Upper lobe of right lung (tissue), 1 donor: ENCODE data around the gene ILK. TPM values are rescaled to one million over a fixed set of nuclear protein-coding genes. Genes with fewer than 3 reads are reported as not detected.
A peak's percentile ranks its signal among the peaks of the same experiment; 100 is the strongest.

Source experiments
- ATAC-seq: fragments of 200-7000 bp; cut with Tn5 transposase; one replicate; pipeline ENCODE4 v1.9.1; 2020; ENCODE audit warnings: mild to moderate bottlenecking, moderate library complexity
- DNase-seq: peaks from one replicate; pipeline ENCODE4 v3.0.0-alpha.2; 2020
- H3K27ac ChIP-seq: fragments of 200-600 bp; one replicate; pipeline ENCODE4 v1.8.0; 2022
- H3K27me3 ChIP-seq: fragments of 200-600 bp; one replicate; pipeline ENCODE4 v1.8.0; 2022; ENCODE audit warnings: mild to moderate bottlenecking
- H3K36me3 ChIP-seq: fragments of 200-600 bp; one replicate; pipeline ENCODE4 v1.8.0; 2022
- H3K4me1 ChIP-seq: fragments of 200-600 bp; one replicate; pipeline ENCODE4 v1.8.0; 2022
- H3K4me3 ChIP-seq: fragments of 200-600 bp; one replicate; pipeline ENCODE4 v1.8.0; 2022; ENCODE audit warnings: mild to moderate bottlenecking
- H3K9me3 ChIP-seq: fragments of 200-600 bp; one replicate; pipeline ENCODE4 v1.8.0; 2022
- intact Hi-C: fragments of 100-400 bp; cut with DNase I; formaldehyde crosslinking; loops from one replicate; pipeline ENCODE4 v1.11.0; 2022
- total RNA-seq: library from RNA; stranded (reverse); fragmentation: NEBNext Ultra II Directional; extraction: Animal tissue kit (Norgen Biotek cat#: 25700); gene quantifications from one replicate; pipeline ENCODE4 v1.2.1, GENCODE V29; 2021
- TF ChIP-seq, protein P1 (sequence below): fragments of 200-600 bp; IDR thresholded peaks from one replicate; pipeline ENCODE4 v1.8.0; 2022; ENCODE audit warnings: antibody characterized with exemption
- donor health status: DM: no; HTN: yes; CAD: no; lungs with severe emphysema.

Gene ILK
- total RNA-seq, 1 donor from 2014 or later: 148 TPM

DNA sequence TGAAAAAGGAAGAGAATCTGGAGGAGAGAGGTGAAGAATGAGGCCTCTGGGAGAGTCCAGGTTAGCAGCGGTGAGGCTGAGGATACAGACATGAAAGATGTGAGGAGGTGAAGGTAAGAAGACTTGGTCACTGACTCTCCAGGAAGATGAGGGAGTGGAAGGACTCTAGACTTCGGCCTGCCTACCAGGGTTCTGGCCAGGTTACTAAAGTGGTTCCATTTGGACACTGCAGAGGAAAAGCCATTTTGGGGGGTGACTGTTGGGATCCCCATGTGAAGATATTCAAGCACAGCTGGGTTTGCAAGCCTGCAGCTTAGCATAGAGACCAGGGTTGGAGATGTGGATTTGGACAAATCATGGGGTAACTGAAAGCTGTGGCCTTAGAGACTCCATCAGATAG, 44.3 kb downstream of the ILK start:
- no peak for DNase-seq
- ATAC-seq: no peak
- TF ChIP-seq, protein P1, sequence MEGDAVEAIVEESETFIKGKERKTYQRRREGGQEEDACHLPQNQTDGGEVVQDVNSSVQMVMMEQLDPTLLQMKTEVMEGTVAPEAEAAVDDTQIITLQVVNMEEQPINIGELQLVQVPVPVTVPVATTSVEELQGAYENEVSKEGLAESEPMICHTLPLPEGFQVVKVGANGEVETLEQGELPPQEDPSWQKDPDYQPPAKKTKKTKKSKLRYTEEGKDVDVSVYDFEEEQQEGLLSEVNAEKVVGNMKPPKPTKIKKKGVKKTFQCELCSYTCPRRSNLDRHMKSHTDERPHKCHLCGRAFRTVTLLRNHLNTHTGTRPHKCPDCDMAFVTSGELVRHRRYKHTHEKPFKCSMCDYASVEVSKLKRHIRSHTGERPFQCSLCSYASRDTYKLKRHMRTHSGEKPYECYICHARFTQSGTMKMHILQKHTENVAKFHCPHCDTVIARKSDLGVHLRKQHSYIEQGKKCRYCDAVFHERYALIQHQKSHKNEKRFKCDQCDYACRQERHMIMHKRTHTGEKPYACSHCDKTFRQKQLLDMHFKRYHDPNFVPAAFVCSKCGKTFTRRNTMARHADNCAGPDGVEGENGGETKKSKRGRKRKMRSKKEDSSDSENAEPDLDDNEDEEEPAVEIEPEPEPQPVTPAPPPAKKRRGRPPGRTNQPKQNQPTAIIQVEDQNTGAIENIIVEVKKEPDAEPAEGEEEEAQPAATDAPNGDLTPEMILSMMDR: no peak
- Histone ChIP-seq H3K27ac (peak overlapping the region; percentile 66), H3K36me3 (no peaks in the 10 kb centered on the region), H3K27me3 (no peaks in the 10 kb centered on the region), H3K4me1 (peaks cover 31% of the 10 kb centered on the region), H3K9me3 (no peaks in the 10 kb centered on the region), H3K4me3 (no peak overlapping the region)
- intact Hi-C loops: no loop called here

- Histone ChIP-seq H3K9me3 (no peaks in the 10 kb centered on the region), H3K4me3 (no peak overlapping the region), H3K27me3 (no peaks in the 10 kb centered on the region), H3K27ac (no peak overlapping the region), H3K4me1 (peaks cover 31% of the 10 kb centered on the region), H3K36me3 (no peaks in the 10 kb centered on the region)
- TF ChIP-seq, protein P1: no peak
- DNase-seq (no peak), ATAC-seq (peak; percentile 28)
- intact Hi-C loops: no loop called here
Observed at GRCh38 chr11:6648501-6648900, 44.9 kb downstream of the ILK start.

DNA sequence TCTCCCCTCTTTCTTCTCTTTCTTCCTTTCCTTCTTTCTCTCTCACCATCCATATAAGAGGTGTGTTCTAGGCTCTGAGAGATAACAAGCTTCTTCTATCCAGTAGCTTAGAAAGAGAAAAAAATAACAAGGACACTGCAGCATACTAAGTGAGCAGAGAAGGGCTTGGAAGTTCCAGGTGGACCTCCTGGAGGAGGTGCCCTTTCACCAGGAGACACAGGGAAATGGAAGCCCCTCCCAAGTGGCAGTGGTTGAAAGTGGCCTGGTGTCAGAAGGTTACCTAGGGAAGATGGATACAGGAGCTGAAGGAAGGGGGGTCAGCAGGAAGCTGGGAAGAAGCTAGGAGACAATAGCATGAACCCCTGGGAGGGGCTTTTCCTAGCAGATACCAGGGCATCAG, 46.5 kb downstream of the ILK start:
- Histone ChIP-seq H3K4me3 (no peak overlapping the region), H3K36me3 (no peaks in the 10 kb centered on the region), H3K27me3 (peaks cover 7% of the 10 kb centered on the region), H3K27ac (no peak overlapping the region), H3K9me3 (no peaks in the 10 kb centered on the region), H3K4me1 (peaks cover 31% of the 10 kb centered on the region)
- TF ChIP-seq, protein P1: no peak
- intact Hi-C loops: no loop called here
- ATAC-seq (no peak), DNase-seq (no peak)

DNA sequence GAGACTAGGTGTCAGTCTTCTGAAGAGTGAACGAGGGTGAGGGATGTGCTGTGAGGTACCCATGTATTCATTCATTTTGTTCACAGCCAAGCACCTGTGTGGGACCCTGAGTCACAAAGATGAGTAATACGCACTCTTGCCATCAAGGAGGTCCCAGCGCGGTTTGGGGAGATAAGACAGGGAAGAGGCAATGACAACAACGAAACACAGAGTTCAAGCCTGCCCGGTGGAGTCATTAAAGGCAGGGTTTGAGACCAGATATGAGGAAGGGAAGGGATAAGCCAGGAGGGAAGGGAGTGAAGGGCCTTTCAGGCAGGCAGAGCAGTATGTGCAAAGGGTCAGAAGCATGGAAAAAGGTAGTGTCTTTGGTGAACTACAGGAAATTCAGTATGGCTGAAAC, 47.4 kb downstream of the ILK start:
- Histone ChIP-seq H3K4me1 (peaks cover 28% of the 10 kb centered on the region), H3K9me3 (no peaks in the 10 kb centered on the region), H3K36me3 (no peaks in the 10 kb centered on the region), H3K27ac (no peak overlapping the region), H3K4me3 (no peak overlapping the region), H3K27me3 (peaks cover 8% of the 10 kb centered on the region)
- TF ChIP-seq, protein P1: no peak
- DNase-seq: no peak
- ATAC-seq: no peak
- intact Hi-C loops: no loop called here

DNA sequence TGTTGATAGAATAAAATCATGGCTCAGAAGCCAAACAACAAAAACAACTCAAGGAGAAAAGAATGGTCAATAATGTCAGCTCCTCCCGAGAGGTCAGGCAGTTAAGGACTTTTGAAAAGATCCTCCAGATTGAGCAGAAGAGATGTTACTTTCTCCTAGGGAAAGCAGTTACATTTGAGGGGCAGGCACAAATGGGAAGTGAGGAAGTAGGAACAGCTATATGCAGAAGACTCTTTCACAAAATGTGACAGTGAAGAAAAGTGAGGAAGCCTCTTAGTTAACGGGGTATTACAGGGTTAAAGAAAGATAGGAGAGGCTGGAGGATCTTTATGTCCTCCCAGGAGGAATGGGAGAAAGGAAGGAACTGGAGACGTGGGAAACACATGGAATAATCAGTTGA, 48.6 kb downstream of the ILK start:
- DNase-seq: no peak
- intact Hi-C loops: no loop called here
- no peak overlapping the region for H3K27ac ChIP-seq
- H3K36me3 ChIP-seq: no peaks in the 10 kb centered on the region
- peaks cover 8% of the 10 kb centered on the region for H3K27me3 ChIP-seq
- peaks cover 16% of the 10 kb centered on the region for H3K4me1 ChIP-seq
- ATAC-seq: no peak
- no peaks in the 10 kb centered on the region for H3K9me3 ChIP-seq
- TF ChIP-seq, protein P1: no peak
- no peak overlapping the region for H3K4me3 ChIP-seq

DNA sequence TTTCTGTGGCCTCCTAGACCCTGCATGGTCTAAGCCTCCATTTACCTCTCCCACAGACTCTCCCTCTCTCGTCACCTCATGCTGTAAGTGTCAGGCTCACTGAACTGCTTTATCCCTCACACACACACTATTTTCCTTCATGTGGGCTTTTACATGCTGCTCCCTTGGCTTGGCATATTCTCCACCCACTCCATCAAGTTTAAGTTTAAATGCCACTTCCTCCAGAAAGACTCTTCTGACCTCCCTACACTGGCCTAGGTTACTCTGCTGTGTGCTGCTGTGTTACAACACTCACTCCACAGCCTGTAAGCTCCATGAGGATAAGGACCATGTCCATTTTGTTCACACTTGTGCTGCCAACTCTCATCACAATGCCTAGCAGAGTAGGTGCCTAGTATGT, 49.5 kb downstream of the ILK start:
- Histone ChIP-seq H3K4me3 (no peak overlapping the region), H3K27ac (no peak overlapping the region), H3K27me3 (peaks cover 8% of the 10 kb centered on the region), H3K4me1 (peaks cover 7% of the 10 kb centered on the region), H3K36me3 (no peaks in the 10 kb centered on the region), H3K9me3 (no peaks in the 10 kb centered on the region)
- intact Hi-C loops: no loop called here
- DNase-seq: no peak
- ATAC-seq: no peak
- TF ChIP-seq, protein P1: no peak
